Suprapubic skin (tissue), 3 donors: Measurements from ENCODE around the gene PTPRS.

Experiments
- POLR2A ChIP-seq, 2 donors: fragments of 450-650 bp; IDR thresholded peaks; one replicate each; pipeline ENCODE4 v1.6.1; 2017; ENCODE audit warnings: antibody characterized with exemption in 2 of 2, mild to moderate bottlenecking in 2 of 2, moderate library complexity in 2 of 2
- TF ChIP-seq, protein P1 (sequence below), 2 donors: fragments of 200-600 bp in 1 of 2; fragments of 450-650 bp in 1 of 2; sonication (generic) in 1 of 2; IDR thresholded peaks; one replicate each; pipeline ENCODE4 v1.5.1; 2016 to 2019; ENCODE audit warnings: antibody characterized with exemption in 2 of 2, mild to moderate bottlenecking in 1 of 2, moderate library complexity in 1 of 2

DNA sequence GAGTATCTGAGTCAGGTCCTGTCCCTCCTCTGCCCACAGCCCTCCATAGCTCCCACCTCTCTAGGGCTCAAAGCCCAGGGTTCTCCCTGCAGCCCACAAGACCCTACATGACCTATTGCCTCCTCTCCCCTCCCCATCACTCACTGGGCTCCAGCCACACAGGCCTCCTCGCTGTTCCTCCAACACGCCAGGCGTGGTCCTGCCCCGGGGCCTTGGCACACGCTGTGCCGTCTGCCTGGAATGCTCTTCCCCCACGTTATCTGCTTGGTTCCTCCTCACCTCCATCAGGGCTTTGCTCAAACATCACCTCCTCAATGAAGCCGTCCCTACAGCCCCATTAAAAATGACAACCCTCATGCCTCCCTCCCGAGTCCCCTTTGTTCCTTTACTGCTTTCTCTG, 21.1 kb downstream of the PTPRS start:
- TF ChIP-seq, protein P1, sequence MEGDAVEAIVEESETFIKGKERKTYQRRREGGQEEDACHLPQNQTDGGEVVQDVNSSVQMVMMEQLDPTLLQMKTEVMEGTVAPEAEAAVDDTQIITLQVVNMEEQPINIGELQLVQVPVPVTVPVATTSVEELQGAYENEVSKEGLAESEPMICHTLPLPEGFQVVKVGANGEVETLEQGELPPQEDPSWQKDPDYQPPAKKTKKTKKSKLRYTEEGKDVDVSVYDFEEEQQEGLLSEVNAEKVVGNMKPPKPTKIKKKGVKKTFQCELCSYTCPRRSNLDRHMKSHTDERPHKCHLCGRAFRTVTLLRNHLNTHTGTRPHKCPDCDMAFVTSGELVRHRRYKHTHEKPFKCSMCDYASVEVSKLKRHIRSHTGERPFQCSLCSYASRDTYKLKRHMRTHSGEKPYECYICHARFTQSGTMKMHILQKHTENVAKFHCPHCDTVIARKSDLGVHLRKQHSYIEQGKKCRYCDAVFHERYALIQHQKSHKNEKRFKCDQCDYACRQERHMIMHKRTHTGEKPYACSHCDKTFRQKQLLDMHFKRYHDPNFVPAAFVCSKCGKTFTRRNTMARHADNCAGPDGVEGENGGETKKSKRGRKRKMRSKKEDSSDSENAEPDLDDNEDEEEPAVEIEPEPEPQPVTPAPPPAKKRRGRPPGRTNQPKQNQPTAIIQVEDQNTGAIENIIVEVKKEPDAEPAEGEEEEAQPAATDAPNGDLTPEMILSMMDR (IDR thresholded peaks at IDR 0.05): no peak
- TF ChIP-seq POLR2A (IDR thresholded peaks at IDR 0.05): no peak
